PFSK-1 (cell line): ENCODE data around the gene NECTIN4.

ENCODE experiments used
- FOXP2 ChIP-seq: optimal IDR thresholded peaks from 2 replicates; pipeline ENCODE3; 2011; ENCODE audit warnings: borderline replicate concordance, control low read depth, inconsistent platforms; ENCODE audit not compliant: insufficient read depth; ENCODE audit errors: extremely low read length, extremely low read depth
- POLR2AphosphoS5 ChIP-seq: IDR thresholded peaks from 2 replicates; pipeline ENCODE4 v1.6.1; 2012; ENCODE audit warnings: low read depth, mild to moderate bottlenecking, control low read depth, low read length, moderate library complexity
- SIN3A ChIP-seq: IDR thresholded peaks from 2 replicates; pipeline ENCODE4 v1.6.1; 2012; ENCODE audit warnings: mild to moderate bottlenecking, low read length, moderate library complexity, borderline replicate concordance; ENCODE audit not compliant: insufficient read depth
- TAF1 ChIP-seq: IDR thresholded peaks from 2 replicates; pipeline ENCODE4 v1.6.1; 2012; ENCODE audit warnings: low read length, control low read depth, borderline replicate concordance; ENCODE audit not compliant: insufficient read depth
- TF ChIP-seq, protein P1 (sequence below), 2 experiments: IDR thresholded peaks; 2 replicates each; pipeline versions ENCODE4 v1.6.1 to v1.8.0; 2011 to 2012; ENCODE audit warnings: low read depth in 2 of 2, low read length in 2 of 2, control low read depth in 1 of 2, inconsistent platforms in 1 of 2, mild to moderate bottlenecking in 1 of 2, moderate library complexity in 1 of 2; ENCODE audit not compliant: insufficient read depth in 1 of 2

DNA sequence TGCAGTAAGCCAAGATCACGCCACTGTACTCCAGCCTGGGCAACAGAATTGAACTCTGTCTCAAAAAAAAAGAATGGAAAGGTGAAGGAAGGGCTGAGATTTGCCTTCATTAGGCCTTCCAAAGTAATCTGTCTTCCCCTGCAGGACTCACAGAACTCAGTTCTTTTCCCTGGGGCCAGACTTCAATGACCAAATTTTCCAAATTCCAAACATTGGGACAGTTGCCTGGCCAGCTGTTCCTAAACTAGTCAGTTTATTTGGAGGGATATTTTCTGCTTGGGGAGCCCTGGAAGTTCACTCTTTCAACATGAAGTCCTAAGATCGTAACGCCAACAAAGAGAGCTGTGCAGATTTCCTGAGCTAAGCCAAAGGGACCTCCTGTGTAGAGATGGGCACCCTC, 48.5 kb upstream of the NECTIN4 start:
- TF ChIP-seq POLR2AphosphoS5 = no peak
- no peak for TF ChIP-seq TAF1
- TF ChIP-seq SIN3A = no peak
- TF ChIP-seq, protein P1, sequence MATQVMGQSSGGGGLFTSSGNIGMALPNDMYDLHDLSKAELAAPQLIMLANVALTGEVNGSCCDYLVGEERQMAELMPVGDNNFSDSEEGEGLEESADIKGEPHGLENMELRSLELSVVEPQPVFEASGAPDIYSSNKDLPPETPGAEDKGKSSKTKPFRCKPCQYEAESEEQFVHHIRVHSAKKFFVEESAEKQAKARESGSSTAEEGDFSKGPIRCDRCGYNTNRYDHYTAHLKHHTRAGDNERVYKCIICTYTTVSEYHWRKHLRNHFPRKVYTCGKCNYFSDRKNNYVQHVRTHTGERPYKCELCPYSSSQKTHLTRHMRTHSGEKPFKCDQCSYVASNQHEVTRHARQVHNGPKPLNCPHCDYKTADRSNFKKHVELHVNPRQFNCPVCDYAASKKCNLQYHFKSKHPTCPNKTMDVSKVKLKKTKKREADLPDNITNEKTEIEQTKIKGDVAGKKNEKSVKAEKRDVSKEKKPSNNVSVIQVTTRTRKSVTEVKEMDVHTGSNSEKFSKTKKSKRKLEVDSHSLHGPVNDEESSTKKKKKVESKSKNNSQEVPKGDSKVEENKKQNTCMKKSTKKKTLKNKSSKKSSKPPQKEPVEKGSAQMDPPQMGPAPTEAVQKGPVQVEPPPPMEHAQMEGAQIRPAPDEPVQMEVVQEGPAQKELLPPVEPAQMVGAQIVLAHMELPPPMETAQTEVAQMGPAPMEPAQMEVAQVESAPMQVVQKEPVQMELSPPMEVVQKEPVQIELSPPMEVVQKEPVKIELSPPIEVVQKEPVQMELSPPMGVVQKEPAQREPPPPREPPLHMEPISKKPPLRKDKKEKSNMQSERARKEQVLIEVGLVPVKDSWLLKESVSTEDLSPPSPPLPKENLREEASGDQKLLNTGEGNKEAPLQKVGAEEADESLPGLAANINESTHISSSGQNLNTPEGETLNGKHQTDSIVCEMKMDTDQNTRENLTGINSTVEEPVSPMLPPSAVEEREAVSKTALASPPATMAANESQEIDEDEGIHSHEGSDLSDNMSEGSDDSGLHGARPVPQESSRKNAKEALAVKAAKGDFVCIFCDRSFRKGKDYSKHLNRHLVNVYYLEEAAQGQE (IDR thresholded peaks at IDR 0.05; ENCODE audit: insufficient read depth in 1 of 2, low read depth in 2 of 2, low read length in 2 of 2) = no peak
- no peak for TF ChIP-seq FOXP2
